PC-3 (cell line): ENCODE measurements around the gene PRIMA1.
A peak's percentile ranks its signal among the peaks of the same experiment; 100 is the strongest.

ENCODE experiments used
- EZH2 ChIP-seq: fragments of 300-600 bp; sonication (generic); IDR thresholded peaks from one replicate; pipeline ENCODE4 v1.6.1; 2017; ENCODE audit warnings: antibody characterized with exemption, mild to moderate bottlenecking, low read length; ENCODE audit not compliant: unreplicated experiment
- TF ChIP-seq, protein P1 (sequence below): fragments of 300-600 bp; sonication (generic); conservative IDR thresholded peaks from 2 replicates; pipeline ENCODE4 v1.5.1; 2017; ENCODE audit warnings: antibody characterized with exemption, low read depth, mild to moderate bottlenecking, low read length

DNA sequence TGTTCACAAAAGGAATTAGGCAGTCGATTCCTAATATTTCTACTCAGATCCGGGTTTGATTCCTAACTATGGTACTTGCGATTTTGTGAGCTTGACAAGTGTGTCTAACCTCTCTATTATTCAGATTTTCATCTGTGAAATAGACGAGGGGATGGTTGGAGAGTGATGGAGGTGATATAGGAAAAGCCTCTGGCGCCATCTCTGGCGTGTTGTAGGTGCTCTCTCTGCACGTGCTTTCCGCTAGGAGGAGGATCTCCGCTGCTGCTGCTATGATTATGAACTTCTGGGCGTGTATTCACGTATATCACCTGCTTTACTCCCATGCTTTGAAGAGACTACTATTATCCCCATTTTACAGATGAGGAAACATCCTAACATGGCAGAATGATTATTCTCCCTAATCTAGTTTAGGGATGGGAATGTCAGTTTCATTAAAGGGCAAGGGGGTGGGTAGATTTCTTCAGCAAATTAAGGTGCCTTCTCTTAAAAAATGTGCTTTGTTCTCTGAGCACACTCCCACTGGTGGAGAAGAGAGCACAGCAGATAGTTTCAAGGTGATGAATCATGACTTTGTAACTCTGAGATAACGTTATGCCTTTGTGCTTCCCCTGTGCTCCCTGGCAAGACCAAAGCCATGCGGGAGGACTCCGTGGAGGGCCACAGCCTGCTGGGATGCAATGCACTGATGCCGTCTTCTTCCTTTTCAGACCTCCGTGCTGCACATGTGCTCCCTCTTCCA is 97.1 kb downstream of the PRIMA1 start:
- TF ChIP-seq EZH2: no peak
- TF ChIP-seq, protein P1, sequence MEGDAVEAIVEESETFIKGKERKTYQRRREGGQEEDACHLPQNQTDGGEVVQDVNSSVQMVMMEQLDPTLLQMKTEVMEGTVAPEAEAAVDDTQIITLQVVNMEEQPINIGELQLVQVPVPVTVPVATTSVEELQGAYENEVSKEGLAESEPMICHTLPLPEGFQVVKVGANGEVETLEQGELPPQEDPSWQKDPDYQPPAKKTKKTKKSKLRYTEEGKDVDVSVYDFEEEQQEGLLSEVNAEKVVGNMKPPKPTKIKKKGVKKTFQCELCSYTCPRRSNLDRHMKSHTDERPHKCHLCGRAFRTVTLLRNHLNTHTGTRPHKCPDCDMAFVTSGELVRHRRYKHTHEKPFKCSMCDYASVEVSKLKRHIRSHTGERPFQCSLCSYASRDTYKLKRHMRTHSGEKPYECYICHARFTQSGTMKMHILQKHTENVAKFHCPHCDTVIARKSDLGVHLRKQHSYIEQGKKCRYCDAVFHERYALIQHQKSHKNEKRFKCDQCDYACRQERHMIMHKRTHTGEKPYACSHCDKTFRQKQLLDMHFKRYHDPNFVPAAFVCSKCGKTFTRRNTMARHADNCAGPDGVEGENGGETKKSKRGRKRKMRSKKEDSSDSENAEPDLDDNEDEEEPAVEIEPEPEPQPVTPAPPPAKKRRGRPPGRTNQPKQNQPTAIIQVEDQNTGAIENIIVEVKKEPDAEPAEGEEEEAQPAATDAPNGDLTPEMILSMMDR: peak; percentile 31; the same call in 1 of the 2 replicates
